Right cardiac atrium (tissue), 5 donors: Measurements from ENCODE around the gene CHN1. TPM values are rescaled to one million over a fixed set of nuclear protein-coding genes. Genes with fewer than 3 reads are reported as not detected.
A peak's percentile ranks its signal among the peaks of the same experiment; 100 is the strongest.

ENCODE experiments used
- ATAC-seq, 2 donors: fragments of 200-7000 bp; cut with Tn5 transposase; one replicate each; pipeline versions ENCODE4 v1.8.0 to v1.9.1; 2020; ENCODE audit warnings: moderate library complexity in 2 of 2, mild to moderate bottlenecking in 1 of 2
- DNase-seq, 3 donors: peaks; one replicate each; pipeline ENCODE4 v3.0.0-alpha.2; 2020
- H3K27ac ChIP-seq: one replicate; pipeline ENCODE4 v1.5.1; 2013; ENCODE audit warnings: mild to moderate bottlenecking, low read length, control low read depth, moderate library complexity
- H3K27me3 ChIP-seq: one replicate; pipeline ENCODE4 v1.6.1; 2013; ENCODE audit not compliant: control insufficient read depth, insufficient read depth
- H3K4me1 ChIP-seq: one replicate; pipeline ENCODE4 v1.6.1; 2013; ENCODE audit warnings: low read length; ENCODE audit not compliant: control insufficient read depth, insufficient read depth
- H3K4me3 ChIP-seq: one replicate; pipeline ENCODE4 v1.5.1; 2013; ENCODE audit warnings: low read length, control low read depth
- H3K9me3 ChIP-seq: one replicate; pipeline ENCODE4 v1.6.1; 2013; ENCODE audit warnings: low read length; ENCODE audit not compliant: control insufficient read depth
- WGBS: extraction: QIAGEN DNeasy Blood & Tissue Kit; methylation state at CpG from one replicate; pipeline ENCODE4 v1.1.7; 2013; 5-methylcytosine and 5-hydroxymethylcytosine counted together
- intact Hi-C, 4 donors: fragments of 100-400 bp; cut with DNase I; formaldehyde crosslinking; loops; one replicate each; pipeline versions ENCODE4 v1.11.0 to v1.14.0; 2022 to 2023
- polyA plus RNA-seq: library from polyadenylated mRNA; stranded (reverse); fragments of 200-250 nt; gene quantifications from one replicate; pipeline ENCODE4 v1.2.3, GENCODE V29; 2013
- total RNA-seq, 4 donors: library from RNA; stranded (reverse); fragmentation: NEBNext Ultra II Directional; extraction: Animal tissue kit (Norgen Biotek cat#: 25700); gene quantifications; one replicate each; pipeline ENCODE4 v1.2.1, GENCODE V29; 2021
- donor health status: healthy with polysubstance abuse.
- donor health status: DM: no; HTN: yes; CAD: no.
- donor health status: DM: no; HTN: no; CAD: no.
- donor health status: DM: no; HTN: yes; CAD: no; lungs with severe emphysema.
- donor health status: DM: yes; HTN: yes; CAD: no.

CHN1 gene
- total and polyA plus RNA-seq, 5 donors: 5.3 to 8.9 (median 7.8) TPM

DNA sequence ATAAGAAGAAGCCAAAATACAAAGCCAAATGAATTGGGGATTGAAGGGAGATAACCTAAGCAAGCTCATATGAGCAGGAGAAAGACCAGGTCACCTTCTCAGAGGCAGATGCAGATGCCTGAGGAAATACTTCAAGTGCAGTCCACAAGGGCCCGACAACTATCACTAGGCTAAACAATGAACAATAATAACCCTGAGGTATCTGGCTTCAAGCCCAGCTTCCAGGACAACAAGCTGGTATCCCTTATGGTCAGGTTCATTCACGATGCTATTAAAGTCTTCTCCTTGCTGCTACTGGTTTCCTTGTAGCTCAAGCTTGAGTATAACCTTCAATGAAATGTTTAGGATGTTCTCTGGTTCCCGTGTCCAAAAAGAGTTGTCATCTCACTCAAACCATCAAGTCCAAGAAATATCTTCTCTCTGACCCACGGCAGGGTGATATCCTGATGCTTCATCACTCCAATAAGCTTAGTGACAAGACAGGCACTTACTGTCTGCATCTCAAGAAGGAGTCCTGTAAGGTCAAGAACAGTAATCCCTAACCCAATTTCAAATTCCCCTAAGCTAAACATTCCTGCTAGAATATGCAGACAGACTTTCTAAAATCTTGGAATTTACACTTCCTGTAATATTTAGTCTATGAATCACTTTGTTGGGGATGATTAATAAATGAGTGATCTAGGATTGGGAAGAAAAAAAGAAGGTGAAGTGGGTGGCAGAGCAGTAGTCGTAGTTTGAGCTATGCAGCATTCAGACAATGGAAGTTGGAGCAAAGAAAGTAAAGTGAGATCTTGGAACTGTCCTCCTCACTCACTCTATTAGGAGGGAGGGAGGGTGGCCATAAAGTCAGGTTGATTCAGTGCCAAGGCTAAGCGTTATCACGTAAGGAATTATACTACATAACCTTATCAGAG is 33.1 kb downstream of the CHN1 start:
- no peak overlapping the region for H3K4me3 ChIP-seq
- ATAC-seq: peak; percentile 69 to 71
- H3K27me3 ChIP-seq: no peaks in the 10 kb centered on the region
- intact Hi-C loops: loop anchor here in 1 of 4 donors (10.0 kb wide), 1 partner anchor 67 kb away; no protein-coding TSS in a partner anchor
- DNase-seq: no peak
- no peaks in the 10 kb centered on the region for H3K9me3 ChIP-seq
- no peak overlapping the region for H3K27ac ChIP-seq
- peaks cover 2% of the 10 kb centered on the region for H3K4me1 ChIP-seq
- 51% methylated on average over 7 of the region's 7 CpGs for WGBS

GRCh38 chr2:174970092-174970491 is 35.1 kb downstream of the CHN1 start:
- Histone ChIP-seq H3K9me3 (no peaks in the 10 kb centered on the region), H3K27ac (no peak overlapping the region), H3K4me3 (no peak overlapping the region), H3K4me1 (peaks cover 2% of the 10 kb centered on the region), H3K27me3 (no peaks in the 10 kb centered on the region)
- intact Hi-C loops: loop anchor here in 1 of 4 donors (10.0 kb wide), 1 partner anchor 65 kb away; no protein-coding TSS in a partner anchor
- DNase-seq (no peak), ATAC-seq (no peak)
- 99% methylated on average over 1 of the region's 1 CpG for WGBS

DNA sequence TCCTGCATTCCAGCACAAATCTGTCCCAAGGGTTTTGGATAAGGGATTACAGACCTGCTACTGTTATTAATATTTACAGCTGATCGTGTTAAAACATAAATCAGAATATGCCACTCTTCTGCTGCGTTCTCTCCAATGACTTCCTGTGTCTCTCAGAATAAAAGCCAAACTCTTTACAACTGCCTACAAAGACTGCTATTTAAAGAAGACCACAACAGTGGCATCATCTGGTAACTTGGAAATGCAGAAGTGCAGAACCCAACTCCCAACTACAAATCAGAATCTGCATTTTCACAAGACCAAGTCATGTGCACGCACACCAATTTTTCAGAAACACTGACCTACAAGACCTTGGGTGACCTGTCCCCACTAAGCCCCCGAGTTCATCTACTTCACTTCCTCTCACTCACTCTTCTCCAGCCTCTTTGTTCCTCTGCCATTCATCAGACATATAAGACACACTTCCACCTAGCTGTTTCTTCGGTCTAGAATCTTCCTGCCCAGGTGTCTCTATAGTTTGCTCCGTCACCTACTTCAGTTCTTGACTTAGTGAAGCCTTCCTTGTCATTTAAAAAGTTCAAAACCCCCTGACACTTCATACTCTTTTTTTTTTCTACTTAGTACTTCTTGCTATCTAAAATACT is 36.0 kb downstream of the CHN1 start:
- Histone ChIP-seq H3K27ac (no peak overlapping the region), H3K9me3 (no peaks in the 10 kb centered on the region), H3K27me3 (no peaks in the 10 kb centered on the region), H3K4me3 (no peak overlapping the region), H3K4me1 (peaks cover 2% of the 10 kb centered on the region)
- ATAC-seq (no peak), DNase-seq (no peak)
- intact Hi-C loops: no loop called here
- WGBS: 68% methylated on average over 6 of the region's 6 CpGs

DNA sequence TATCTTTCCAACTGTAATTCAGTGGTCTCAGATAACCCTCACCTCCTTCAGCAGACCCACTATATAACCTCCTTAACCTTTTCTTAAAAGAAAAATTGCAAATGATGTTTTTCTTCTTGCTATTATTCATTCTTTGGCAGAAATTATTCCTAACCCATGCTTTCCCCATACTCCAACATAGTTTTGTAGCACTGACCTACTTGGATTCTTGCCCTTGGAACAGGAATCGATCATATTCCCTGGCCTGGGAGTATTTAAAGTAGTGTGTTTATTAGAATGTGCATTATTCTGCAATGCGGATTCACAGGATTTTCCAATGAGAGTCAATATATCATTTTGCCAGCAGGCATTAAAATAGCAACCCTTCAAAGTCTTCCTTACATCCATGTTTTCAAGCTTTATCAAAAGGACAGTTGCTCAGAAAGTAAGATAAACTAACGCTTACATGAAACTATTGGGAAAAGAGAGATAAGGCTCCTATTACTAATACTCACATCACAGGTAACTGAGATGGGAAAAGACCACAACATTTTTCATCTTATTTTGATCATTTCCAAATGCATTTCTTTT is 37.4 kb downstream of the CHN1 start:
- ATAC-seq: no peak
- DNase-seq: no peak
- Histone ChIP-seq H3K4me1 (peaks cover 2% of the 10 kb centered on the region), H3K9me3 (no peaks in the 10 kb centered on the region), H3K27ac (no peak overlapping the region), H3K4me3 (no peak overlapping the region), H3K27me3 (no peaks in the 10 kb centered on the region)
- intact Hi-C loops: no loop called here
- WGBS: 57% methylated on average over 3 of the region's 3 CpGs

DNA sequence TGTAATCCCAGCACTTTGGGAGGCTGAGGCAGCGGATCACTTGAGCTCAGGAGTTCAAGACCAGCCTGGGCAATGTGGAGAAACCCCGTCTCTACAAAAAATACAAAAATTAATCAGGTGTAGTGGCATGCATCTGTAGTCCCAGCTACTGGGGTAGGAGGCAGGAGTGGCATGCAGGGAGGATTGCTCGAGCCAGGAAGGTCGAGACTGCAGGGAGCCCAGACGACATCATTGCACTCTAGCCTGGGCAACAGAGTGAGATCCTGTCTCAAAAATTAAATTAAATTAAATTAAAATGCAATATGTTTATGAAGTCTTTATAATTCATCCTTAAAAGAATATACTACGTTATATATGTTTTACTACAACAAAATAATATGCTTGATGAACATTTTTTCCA is 38.1 kb downstream of the CHN1 start:
- no peak overlapping the region for H3K4me3 ChIP-seq
- H3K9me3 ChIP-seq: no peaks in the 10 kb centered on the region
- intact Hi-C loops: no loop called here
- ATAC-seq (no peak), DNase-seq (no peak)
- WGBS: 88% methylated on average over 6 of the region's 6 CpGs
- H3K27ac ChIP-seq: no peak overlapping the region
- no peaks in the 10 kb centered on the region for H3K27me3 ChIP-seq
- H3K4me1 ChIP-seq: peaks cover 2% of the 10 kb centered on the region

GRCh38 chr2:174965992-174966744 is 39.0 kb downstream of the CHN1 start:
- Histone ChIP-seq H3K9me3 (no peaks in the 10 kb centered on the region), H3K27ac (no peak overlapping the region), H3K27me3 (no peaks in the 10 kb centered on the region), H3K4me3 (peak overlapping the region; percentile 28), H3K4me1 (peaks cover 2% of the 10 kb centered on the region)
- 30% methylated on average over 5 of the region's 5 CpGs for WGBS
- peak; percentile 14 to 35 for ATAC-seq
- intact Hi-C loops: no loop called here
- no peak for DNase-seq

DNA sequence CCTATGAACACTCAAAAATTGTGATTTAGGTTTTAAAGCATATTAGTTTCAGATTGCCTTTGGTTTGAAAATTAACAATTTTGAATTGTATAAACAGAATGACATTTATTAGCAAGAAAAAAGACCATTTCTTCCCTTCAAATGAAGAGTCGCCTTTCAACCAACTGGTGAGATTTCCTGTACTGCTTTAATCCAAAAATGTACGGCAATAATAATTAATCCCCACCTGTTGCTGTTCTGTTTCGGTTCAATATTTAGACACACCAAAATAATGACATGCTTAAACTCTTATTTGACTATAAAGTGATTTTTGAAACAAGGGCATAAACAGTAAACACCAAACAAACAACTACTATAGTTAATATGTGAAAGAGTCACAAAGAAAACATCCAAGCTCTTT is 39.6 kb downstream of the CHN1 start:
- intact Hi-C loops: no loop called here
- H3K27me3 ChIP-seq: no peaks in the 10 kb centered on the region
- H3K9me3 ChIP-seq: no peaks in the 10 kb centered on the region
- no peak for ATAC-seq
- WGBS: 79% methylated on average over 3 of the region's 3 CpGs
- DNase-seq: no peak
- H3K27ac ChIP-seq: no peak overlapping the region
- H3K4me1 ChIP-seq: peaks cover 2% of the 10 kb centered on the region
- no peak overlapping the region for H3K4me3 ChIP-seq

GRCh38 chr2:174964404-174964803 is 40.8 kb downstream of the CHN1 start:
- Histone ChIP-seq H3K9me3 (no peaks in the 10 kb centered on the region), H3K4me3 (no peak overlapping the region), H3K27ac (no peak overlapping the region), H3K4me1 (peaks cover 2% of the 10 kb centered on the region), H3K27me3 (no peaks in the 10 kb centered on the region)
- no peak for DNase-seq
- intact Hi-C loops: no loop called here
- 98% methylated on average over 2 of the region's 2 CpGs for WGBS
- no peak for ATAC-seq

DNA sequence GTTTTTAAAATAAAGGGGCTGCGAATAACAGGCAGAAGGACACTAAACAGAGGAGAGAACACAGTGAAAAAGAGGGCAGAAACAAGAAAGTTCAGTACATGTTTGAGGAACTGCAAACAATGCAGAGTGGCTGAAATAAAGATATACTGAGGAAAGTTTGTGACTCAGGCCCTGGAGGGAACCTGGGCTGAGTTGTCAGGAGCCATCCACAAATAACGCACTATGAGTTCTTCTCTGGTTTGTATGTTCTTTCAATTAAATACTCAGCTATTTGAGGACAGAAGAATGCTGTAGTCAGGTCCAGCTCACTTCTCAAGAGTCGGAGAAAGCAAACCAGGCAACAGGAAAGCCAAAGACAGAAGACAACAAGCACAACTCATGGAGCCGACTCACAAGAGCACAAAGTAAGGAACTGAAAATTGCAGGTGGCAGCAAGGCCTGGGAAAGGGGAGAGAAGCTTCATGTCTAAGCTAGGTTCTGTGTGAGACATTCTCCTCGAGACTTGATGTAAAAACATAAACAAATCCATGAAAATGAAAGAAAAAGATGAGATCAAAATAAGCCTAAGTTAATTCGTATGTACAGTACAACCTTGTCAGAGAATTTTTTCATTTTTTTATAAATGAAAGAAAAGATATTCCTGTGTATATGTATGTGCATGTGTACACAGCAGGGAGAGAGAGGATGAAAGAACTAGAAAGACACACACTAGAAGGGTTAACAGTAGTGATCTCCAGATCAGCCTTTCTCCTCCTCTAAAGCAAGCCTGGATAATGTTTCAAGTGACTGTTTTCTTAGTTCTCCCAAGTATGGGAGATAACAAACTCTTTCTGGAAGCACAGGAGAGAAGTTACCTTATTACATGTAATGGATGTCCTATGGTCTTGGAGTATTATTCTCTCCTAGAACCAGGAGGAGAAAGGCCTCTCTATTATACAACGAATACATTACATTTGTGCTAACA is 41.5 kb downstream of the CHN1 start:
- WGBS: 94% methylated on average over 7 of the region's 7 CpGs
- Histone ChIP-seq H3K4me3 (no peak overlapping the region), H3K4me1 (no peaks in the 10 kb centered on the region), H3K9me3 (no peaks in the 10 kb centered on the region), H3K27ac (no peak overlapping the region), H3K27me3 (no peaks in the 10 kb centered on the region)
- intact Hi-C loops: no loop called here
- DNase-seq: no peak
- ATAC-seq: no peak

DNA sequence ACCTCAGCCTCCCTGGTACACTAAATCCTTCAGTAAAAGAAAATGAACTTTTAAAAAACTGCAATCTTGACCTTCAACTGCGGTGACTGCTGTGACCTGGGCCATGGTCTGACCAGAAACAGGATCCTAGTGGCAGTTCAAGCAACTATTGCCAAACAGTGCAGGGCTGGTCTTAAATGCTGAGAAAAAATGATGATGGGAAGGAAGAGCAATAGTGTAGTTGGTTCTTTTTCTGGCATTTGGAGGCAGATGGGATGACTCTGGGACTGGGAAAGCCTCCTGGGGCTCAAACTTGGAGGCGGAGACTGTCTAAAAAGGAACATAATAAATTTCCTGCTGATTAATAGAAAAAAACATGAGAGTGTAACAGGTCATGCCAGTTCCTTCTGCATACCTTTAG is 45.4 kb downstream of the CHN1 start:
- no peaks in the 10 kb centered on the region for H3K9me3 ChIP-seq
- no peaks in the 10 kb centered on the region for H3K4me1 ChIP-seq
- DNase-seq (peak in 1 of 3 donors; percentile 31), ATAC-seq (peak in 1 of 2 donors; percentile 40)
- intact Hi-C loops: loop anchor here in 1 of 4 donors (10.0 kb wide), 1 partner anchor 65 kb away; no protein-coding TSS in a partner anchor
- no peak overlapping the region for H3K27ac ChIP-seq
- WGBS: 57% methylated on average over 2 of the region's 2 CpGs
- H3K27me3 ChIP-seq: no peaks in the 10 kb centered on the region
- no peak overlapping the region for H3K4me3 ChIP-seq
